ENCODE data around the gene GPHA2.
"Not testable (repeated sequence)": the region's sequence is repeated elsewhere in the genome, so short reads cannot be mapped to it uniquely, and the experiment has no call there.

Gene GPHA2, protein sequence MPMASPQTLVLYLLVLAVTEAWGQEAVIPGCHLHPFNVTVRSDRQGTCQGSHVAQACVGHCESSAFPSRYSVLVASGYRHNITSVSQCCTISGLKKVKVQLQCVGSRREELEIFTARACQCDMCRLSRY

GRCh38 chr11:64935359-64936081, at the start of gene GPHA2:
Gene GPHA2, minus strand, starts transcription at chr11:64935893. Its CDS starts 433 bp downstream, at chr11:64935460.
- Histone ChIP-seq H3K9me3 (ENCODE audit: control insufficient read depth in 5 of 5, low read length in 5 of 5) (no peaks in the 10 kb centered on the region), H3K9ac (ENCODE audit: low read length in 5 of 5) (no peak within 1 kb of the TSS), H3K27me3 (ENCODE audit: control insufficient read depth in 5 of 5, insufficient read depth in 4 of 5, low read length in 5 of 5) (no peaks in the 10 kb centered on the region), H3K4me3 (ENCODE audit: low read depth in 1 of 5, low read length in 5 of 5) (no peak within 1 kb of the TSS), H3K4me1 (ENCODE audit: control insufficient read depth in 5 of 5, insufficient read depth in 5 of 5, low read length in 5 of 5) (no peaks in the 10 kb centered on the region), H3K27ac (ENCODE audit: low read depth, low read length) (no peak within 1 kb of the TSS), H3K36me3 (ENCODE audit: control insufficient read depth in 5 of 5, insufficient read depth in 5 of 5, low read length in 5 of 5) (peaks cover 0 to 55% (median 48%) of the 10 kb centered on the region in 5 donors)

DNA sequence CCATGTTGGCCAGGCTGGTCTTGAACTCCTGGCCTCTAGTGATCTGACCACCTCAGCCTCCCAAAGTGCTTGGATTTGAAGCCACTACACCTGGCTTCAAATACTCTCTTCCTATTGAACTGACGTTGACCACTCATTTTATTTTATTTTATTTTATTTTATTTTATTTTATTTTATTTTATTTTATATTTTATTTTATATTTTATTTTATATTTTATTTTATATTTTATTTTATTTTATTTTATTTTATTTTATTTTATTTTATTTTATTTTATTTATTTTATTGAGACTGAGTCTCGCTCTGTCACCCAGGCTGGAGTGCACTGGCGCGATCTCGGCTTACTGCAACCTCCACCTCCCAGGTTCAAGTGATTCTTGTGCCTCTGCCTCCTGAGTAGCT, 47.6 kb upstream of the GPHA2 start:
- H3K9ac ChIP-seq (ENCODE audit: low read length in 5 of 5); H3K4me3 ChIP-seq (ENCODE audit: low read depth in 1 of 5, low read length in 5 of 5); H3K36me3 ChIP-seq (ENCODE audit: control insufficient read depth in 5 of 5, insufficient read depth in 5 of 5, low read length in 5 of 5); H3K9me3 ChIP-seq (ENCODE audit: control insufficient read depth in 5 of 5, low read length in 5 of 5); H3K27ac ChIP-seq (ENCODE audit: low read depth, low read length); H3K27me3 ChIP-seq (ENCODE audit: control insufficient read depth in 5 of 5, insufficient read depth in 4 of 5, low read length in 5 of 5); H3K4me1 ChIP-seq (ENCODE audit: control insufficient read depth in 5 of 5, insufficient read depth in 5 of 5, low read length in 5 of 5): not testable (repeated sequence)

DNA sequence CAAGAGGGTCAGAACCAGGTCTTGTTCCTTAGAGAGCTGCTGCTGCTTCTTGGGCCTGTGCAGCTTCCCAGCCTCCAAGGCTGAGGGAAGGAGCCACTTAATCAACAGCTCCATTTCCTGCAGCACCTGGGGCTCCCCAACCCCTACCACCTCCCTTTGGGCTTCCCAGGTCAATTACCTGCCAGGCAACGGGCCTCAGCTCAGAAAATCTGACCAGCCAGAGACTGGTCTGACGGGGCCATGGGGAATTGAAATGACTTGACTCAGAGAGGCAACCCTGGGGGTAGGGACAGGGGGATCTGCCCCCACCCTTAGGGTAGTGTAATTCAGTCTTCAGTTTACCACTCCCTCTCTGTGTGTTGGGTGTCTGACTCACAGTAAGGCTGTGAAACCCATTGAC, 41.0 kb upstream of the GPHA2 start:
- H3K36me3 ChIP-seq (ENCODE audit: control insufficient read depth in 5 of 5, insufficient read depth in 5 of 5, low read length in 5 of 5) = no peaks in the 10 kb centered on the region
- peaks cover 0 to 8% (median 8%) of the 10 kb centered on the region in 5 donors for H3K4me1 ChIP-seq (ENCODE audit: control insufficient read depth in 5 of 5, insufficient read depth in 5 of 5, low read length in 5 of 5)
- H3K27ac ChIP-seq (ENCODE audit: low read depth, low read length) = no peak overlapping the region
- peaks cover 0 to 7% (median 0%) of the 10 kb centered on the region in 5 donors for H3K27me3 ChIP-seq (ENCODE audit: control insufficient read depth in 5 of 5, insufficient read depth in 4 of 5, low read length in 5 of 5)
- no peaks in the 10 kb centered on the region for H3K9me3 ChIP-seq (ENCODE audit: control insufficient read depth in 5 of 5, low read length in 5 of 5)
- no peak overlapping the region for H3K4me3 ChIP-seq (ENCODE audit: low read depth in 1 of 5, low read length in 5 of 5)
- H3K9ac ChIP-seq (ENCODE audit: low read length in 5 of 5) = no peak overlapping the region

DNA sequence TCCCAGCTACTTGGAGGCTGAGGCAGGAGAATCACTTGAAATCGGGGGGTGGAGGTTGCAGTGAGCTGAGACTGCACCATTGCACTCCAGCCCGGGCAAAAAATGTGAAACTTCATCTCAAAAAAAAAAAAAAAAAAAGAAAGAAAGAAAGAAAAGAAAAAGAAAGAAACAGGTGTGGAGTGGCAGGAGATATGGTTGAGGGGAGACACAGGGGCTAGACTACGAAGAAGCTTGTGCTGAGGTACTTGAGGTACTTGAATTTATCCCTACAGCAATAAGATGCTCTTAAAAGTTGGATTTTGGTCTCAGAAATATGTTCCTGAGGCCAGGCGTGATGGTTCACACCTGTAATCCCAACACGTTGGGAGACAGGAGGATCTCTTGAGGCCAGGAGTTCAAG, 38.4 kb upstream of the GPHA2 start:
- Histone ChIP-seq H3K36me3 (ENCODE audit: control insufficient read depth in 5 of 5, insufficient read depth in 5 of 5, low read length in 5 of 5) (no peaks in the 10 kb centered on the region), H3K9me3 (ENCODE audit: control insufficient read depth in 5 of 5, low read length in 5 of 5) (no peaks in the 10 kb centered on the region), H3K4me1 (ENCODE audit: control insufficient read depth in 5 of 5, insufficient read depth in 5 of 5, low read length in 5 of 5) (peaks cover 0 to 12% (median 12%) of the 10 kb centered on the region in 5 donors), H3K9ac (ENCODE audit: low read length in 5 of 5) (no peak overlapping the region), H3K27ac (ENCODE audit: low read depth, low read length) (no peak overlapping the region), H3K4me3 (ENCODE audit: low read depth in 1 of 5, low read length in 5 of 5) (no peak overlapping the region), H3K27me3 (ENCODE audit: control insufficient read depth in 5 of 5, insufficient read depth in 4 of 5, low read length in 5 of 5) (peaks cover 0 to 7% (median 0%) of the 10 kb centered on the region in 5 donors)

GRCh38 chr11:64971421-64972233, 35.9 kb upstream of the GPHA2 start, which contains the start of gene MAJIN:
Gene MAJIN, minus strand, starts transcription at chr11:64972108. Its CDS starts 12,703 bp downstream, at chr11:64959405.
- Histone ChIP-seq H3K4me1 (ENCODE audit: control insufficient read depth in 5 of 5, insufficient read depth in 5 of 5, low read length in 5 of 5) (peaks cover 0 to 12% (median 12%) of the 10 kb centered on the region in 5 donors), H3K9me3 (ENCODE audit: control insufficient read depth in 5 of 5, low read length in 5 of 5) (no peaks in the 10 kb centered on the region), H3K27ac (ENCODE audit: low read depth, low read length) (no peak within 1 kb of the TSS), H3K36me3 (ENCODE audit: control insufficient read depth in 5 of 5, insufficient read depth in 5 of 5, low read length in 5 of 5) (no peaks in the 10 kb centered on the region), H3K9ac (ENCODE audit: low read length in 5 of 5) (peak within 1 kb of the TSS in 4 of 5 donors; percentile 7 to 56 (median 45)), H3K4me3 (ENCODE audit: low read depth in 1 of 5, low read length in 5 of 5) (peak within 1 kb of the TSS; percentile 56 to 71 (median 60)), H3K27me3 (ENCODE audit: control insufficient read depth in 5 of 5, insufficient read depth in 4 of 5, low read length in 5 of 5) (peaks cover 0 to 4% (median 0%) of the 10 kb centered on the region in 5 donors)

GRCh38 chr11:64970731-64971151, 35.0 kb upstream of the GPHA2 start:
- H3K27ac ChIP-seq (ENCODE audit: low read depth, low read length) = no peak overlapping the region
- no peak overlapping the region for H3K4me3 ChIP-seq (ENCODE audit: low read depth in 1 of 5, low read length in 5 of 5)
- no peak overlapping the region for H3K9ac ChIP-seq (ENCODE audit: low read length in 5 of 5)
- no peaks in the 10 kb centered on the region for H3K36me3 ChIP-seq (ENCODE audit: control insufficient read depth in 5 of 5, insufficient read depth in 5 of 5, low read length in 5 of 5)
- peaks cover 0 to 12% (median 12%) of the 10 kb centered on the region in 5 donors for H3K4me1 ChIP-seq (ENCODE audit: control insufficient read depth in 5 of 5, insufficient read depth in 5 of 5, low read length in 5 of 5)
- no peaks in the 10 kb centered on the region for H3K27me3 ChIP-seq (ENCODE audit: control insufficient read depth in 5 of 5, insufficient read depth in 4 of 5, low read length in 5 of 5)
- H3K9me3 ChIP-seq (ENCODE audit: control insufficient read depth in 5 of 5, low read length in 5 of 5) = no peaks in the 10 kb centered on the region

GRCh38 chr11:64969209-64969608, 33.5 kb upstream of the GPHA2 start:
- Histone ChIP-seq H3K9me3 (ENCODE audit: control insufficient read depth in 5 of 5, low read length in 5 of 5) (no peaks in the 10 kb centered on the region), H3K27ac (ENCODE audit: low read depth, low read length) (no peak overlapping the region)

DNA sequence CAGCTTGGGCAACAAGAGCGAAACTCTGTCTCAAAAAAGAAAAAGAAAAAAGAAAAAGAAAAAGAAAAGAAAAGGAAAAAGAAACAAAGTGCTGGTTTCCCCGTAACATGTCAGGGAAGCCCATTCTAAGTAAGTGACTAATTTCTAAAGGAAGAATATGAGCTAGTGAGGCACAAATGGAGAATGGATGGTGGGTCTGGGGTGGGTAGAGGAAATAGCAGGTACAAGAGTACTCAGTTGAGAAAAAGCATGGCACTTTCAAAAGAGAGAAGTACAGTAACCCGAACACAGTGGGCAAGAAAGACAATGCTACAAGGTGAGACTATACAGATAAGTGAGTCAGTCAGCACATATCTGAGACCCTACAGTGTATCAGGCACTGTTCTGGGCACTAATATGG, 31.7 kb upstream of the GPHA2 start:
- Histone ChIP-seq H3K4me3 (ENCODE audit: low read depth in 1 of 5, low read length in 5 of 5) (no peak overlapping the region), H3K27me3 (ENCODE audit: control insufficient read depth in 5 of 5, insufficient read depth in 4 of 5, low read length in 5 of 5) (no peaks in the 10 kb centered on the region), H3K9ac (ENCODE audit: low read length in 5 of 5) (no peak overlapping the region), H3K9me3 (ENCODE audit: control insufficient read depth in 5 of 5, low read length in 5 of 5) (no peaks in the 10 kb centered on the region), H3K36me3 (ENCODE audit: control insufficient read depth in 5 of 5, insufficient read depth in 5 of 5, low read length in 5 of 5) (no peaks in the 10 kb centered on the region), H3K27ac (ENCODE audit: low read depth, low read length) (no peak overlapping the region), H3K4me1 (ENCODE audit: control insufficient read depth in 5 of 5, insufficient read depth in 5 of 5, low read length in 5 of 5) (peaks cover 0 to 11% (median 11%) of the 10 kb centered on the region in 5 donors)

More at GRCh38 chr11:64969209-64969608, 33.5 kb upstream of the GPHA2 start:
- Histone ChIP-seq H3K9ac (ENCODE audit: low read length in 5 of 5) (peak overlapping the region in 1 of 5 donors; percentile 4), H3K4me3 (ENCODE audit: low read depth in 1 of 5, low read length in 5 of 5) (no peak overlapping the region), H3K4me1 (ENCODE audit: control insufficient read depth in 5 of 5, insufficient read depth in 5 of 5, low read length in 5 of 5) (peaks cover 0 to 12% (median 12%) of the 10 kb centered on the region in 5 donors), H3K36me3 (ENCODE audit: control insufficient read depth in 5 of 5, insufficient read depth in 5 of 5, low read length in 5 of 5) (no peaks in the 10 kb centered on the region), H3K27me3 (ENCODE audit: control insufficient read depth in 5 of 5, insufficient read depth in 4 of 5, low read length in 5 of 5) (no peaks in the 10 kb centered on the region)

DNA sequence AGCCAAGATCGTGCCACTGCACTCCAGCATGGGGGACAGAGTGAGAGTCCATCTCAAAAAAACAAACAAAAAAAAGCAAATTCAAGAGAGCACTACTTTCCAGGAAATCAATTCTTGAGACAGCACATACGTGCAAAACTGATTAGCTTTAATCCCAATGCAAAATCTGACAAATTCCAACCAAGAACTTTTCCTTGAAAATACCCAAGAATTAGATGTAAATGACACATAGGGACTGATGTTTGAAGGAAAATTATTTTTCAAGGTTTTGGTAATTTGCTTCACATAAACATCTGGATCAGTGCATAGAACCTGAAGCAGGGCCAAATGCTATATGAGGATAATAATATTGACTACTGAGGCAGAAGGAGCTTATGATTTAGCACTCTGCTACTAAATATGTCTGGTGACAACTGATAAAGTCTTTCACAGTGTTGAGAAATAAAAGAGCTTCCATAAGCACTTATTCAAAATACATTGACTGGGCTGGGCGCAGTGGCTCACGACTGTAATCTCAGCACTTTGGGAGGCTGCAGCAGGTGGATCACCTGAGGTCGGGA, 27.5 kb upstream of the GPHA2 start:
- H3K27ac ChIP-seq (ENCODE audit: low read depth, low read length) = no peak overlapping the region
- H3K27me3 ChIP-seq (ENCODE audit: control insufficient read depth in 5 of 5, insufficient read depth in 4 of 5, low read length in 5 of 5) = no peaks in the 10 kb centered on the region
- H3K36me3 ChIP-seq (ENCODE audit: control insufficient read depth in 5 of 5, insufficient read depth in 5 of 5, low read length in 5 of 5) = no peaks in the 10 kb centered on the region
- H3K9me3 ChIP-seq (ENCODE audit: control insufficient read depth in 5 of 5, low read length in 5 of 5) = no peaks in the 10 kb centered on the region
- peaks cover 0 to 4% (median 0%) of the 10 kb centered on the region in 5 donors for H3K4me1 ChIP-seq (ENCODE audit: control insufficient read depth in 5 of 5, insufficient read depth in 5 of 5, low read length in 5 of 5)
- H3K4me3 ChIP-seq (ENCODE audit: low read depth in 1 of 5, low read length in 5 of 5) = no peak overlapping the region
- H3K9ac ChIP-seq (ENCODE audit: low read length in 5 of 5) = no peak overlapping the region

All from subcutaneous abdominal adipose tissue (tissue), 5 donors.